ENCODE data around the gene RRP12.

RRP12 gene

GRCh38 chr10:97332591-97333350, 68.4 kb downstream of the RRP12 start:
- FAIRE-seq: peak; percentile 42

GRCh38 chr10:97331153-97331703, 69.9 kb downstream of the RRP12 start:
- FAIRE-seq: no peak

- FAIRE-seq: no peak
These were observed 71.4 kb downstream of the RRP12 start for GRCh38 chr10:97329766-97330165.

- no peak for FAIRE-seq
These were observed 72.3 kb downstream of the RRP12 start for GRCh38 chr10:97328646-97329453.

GRCh38 chr10:97327348-97328294, 73.5 kb downstream of the RRP12 start:
- FAIRE-seq: no peak

GRCh38 chr10:97325754-97326153, 75.4 kb downstream of the RRP12 start:
- no peak for FAIRE-seq

- no peak for FAIRE-seq
These were observed 77.6 kb downstream of the RRP12 start for GRCh38 chr10:97323501-97323900.

- FAIRE-seq: no peak
These were observed 79.3 kb downstream of the RRP12 start for GRCh38 chr10:97321804-97322190.

GRCh38 chr10:97321032-97321803, 79.9 kb downstream of the RRP12 start:
- FAIRE-seq: no peak

- FAIRE-seq: no peak
These were observed 80.6 kb downstream of the RRP12 start for GRCh38 chr10:97320480-97321031.

- no peak for FAIRE-seq
These were observed 81.3 kb downstream of the RRP12 start for GRCh38 chr10:97319671-97320479.

GRCh38 chr10:97318772-97319651, 82.1 kb downstream of the RRP12 start, which contains the start of gene FRAT1:
FRAT1 (plus strand) TSS chr10:97319271; CDS start chr10:97319454, 183 bp downstream.
- no peak for FAIRE-seq

GRCh38 chr10:97314671-97315070, 86.5 kb downstream of the RRP12 start:
- no peak for FAIRE-seq

- no peak for FAIRE-seq
These were observed 88.2 kb downstream of the RRP12 start for GRCh38 chr10:97312897-97313296.

GRCh38 chr10:97311111-97311626, 90.0 kb downstream of the RRP12 start:
- no peak for FAIRE-seq

GRCh38 chr10:97307866-97308780, 93.0 kb downstream of the RRP12 start:
- no peak for FAIRE-seq

GRCh38 chr10:97307441-97307840, 93.7 kb downstream of the RRP12 start:
- no peak for FAIRE-seq
